ENCODE data around the gene TNFAIP8. TPM values are rescaled to one million over a fixed set of nuclear protein-coding genes. Genes with fewer than 3 reads are reported as not detected.

The TNFAIP8 gene
- total RNA-seq, 4 donors from 2014 or later, result 20.2 to 26.2 (median 22.5) TPM

DNA sequence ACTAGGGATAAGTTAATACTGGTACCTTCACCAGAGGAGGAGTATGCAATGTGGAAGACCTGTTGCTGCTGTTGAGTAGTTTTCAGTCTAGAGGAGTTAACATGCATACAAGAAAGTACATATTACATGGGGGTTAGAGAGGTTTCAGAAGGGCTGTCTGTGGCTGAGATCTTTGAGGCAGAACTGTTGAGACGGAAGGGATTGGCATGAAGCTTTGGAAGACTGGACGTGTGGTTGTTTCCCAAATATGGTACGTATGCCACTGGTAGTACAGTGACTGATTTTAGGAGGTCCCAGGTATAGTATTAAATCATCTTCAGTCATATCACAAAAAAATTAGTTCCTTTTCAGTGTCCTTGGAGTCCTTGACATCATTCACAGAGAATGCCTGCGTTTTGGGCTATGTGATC lies 17.6 kb downstream of the TNFAIP8 start:
- no peaks in the 10 kb centered on the region for H3K36me3 ChIP-seq

DNA sequence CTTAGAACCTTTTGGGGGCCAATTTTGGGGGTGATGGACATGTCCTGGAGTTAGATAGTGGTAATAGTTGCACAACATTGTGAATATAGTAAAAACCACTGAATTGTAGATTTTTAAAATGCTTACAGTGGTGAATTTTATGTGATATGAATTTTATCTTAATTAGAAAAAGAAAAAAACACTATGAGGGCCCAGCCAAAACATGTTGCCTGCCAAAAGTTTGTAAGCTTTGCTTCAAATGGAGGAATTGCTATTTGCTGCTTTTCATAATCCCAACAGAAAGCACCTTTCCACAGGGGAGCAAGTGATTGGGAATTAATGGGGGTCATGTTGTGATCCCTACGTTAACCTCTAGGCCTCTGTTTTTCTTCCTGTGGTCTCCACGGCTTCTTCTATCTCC lies 19.1 kb downstream of the TNFAIP8 start:
- Histone ChIP-seq H3K4me3 (no peak overlapping the region), H3K9me3 (no peaks in the 10 kb centered on the region), H3K4me1 (peaks cover 4 to 65% (median 51%) of the 10 kb centered on the region in 4 donors), H3K27me3 (no peaks in the 10 kb centered on the region), H3K36me3 (no peaks in the 10 kb centered on the region), H3K27ac (replicated peaks in 1 of 4) (peak overlapping the region; percentile 28 to 42 (median 34))
- TF ChIP-seq, protein P1, sequence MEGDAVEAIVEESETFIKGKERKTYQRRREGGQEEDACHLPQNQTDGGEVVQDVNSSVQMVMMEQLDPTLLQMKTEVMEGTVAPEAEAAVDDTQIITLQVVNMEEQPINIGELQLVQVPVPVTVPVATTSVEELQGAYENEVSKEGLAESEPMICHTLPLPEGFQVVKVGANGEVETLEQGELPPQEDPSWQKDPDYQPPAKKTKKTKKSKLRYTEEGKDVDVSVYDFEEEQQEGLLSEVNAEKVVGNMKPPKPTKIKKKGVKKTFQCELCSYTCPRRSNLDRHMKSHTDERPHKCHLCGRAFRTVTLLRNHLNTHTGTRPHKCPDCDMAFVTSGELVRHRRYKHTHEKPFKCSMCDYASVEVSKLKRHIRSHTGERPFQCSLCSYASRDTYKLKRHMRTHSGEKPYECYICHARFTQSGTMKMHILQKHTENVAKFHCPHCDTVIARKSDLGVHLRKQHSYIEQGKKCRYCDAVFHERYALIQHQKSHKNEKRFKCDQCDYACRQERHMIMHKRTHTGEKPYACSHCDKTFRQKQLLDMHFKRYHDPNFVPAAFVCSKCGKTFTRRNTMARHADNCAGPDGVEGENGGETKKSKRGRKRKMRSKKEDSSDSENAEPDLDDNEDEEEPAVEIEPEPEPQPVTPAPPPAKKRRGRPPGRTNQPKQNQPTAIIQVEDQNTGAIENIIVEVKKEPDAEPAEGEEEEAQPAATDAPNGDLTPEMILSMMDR (IDR thresholded peaks at IDR 0.05), result no peak
- no peak for TF ChIP-seq POLR2AphosphoS5 (IDR thresholded peaks at IDR 0.05)
- no peak for TF ChIP-seq POLR2A (IDR thresholded peaks at IDR 0.05; ENCODE audit: low read depth)
- no peak for TF ChIP-seq EP300 (IDR thresholded peaks at IDR 0.05)
- no peak for DNase-seq (ENCODE audit: extremely low spot score)
- 74% methylated on average over 2 of the region's 2 CpGs for WGBS
- intact Hi-C loops (cut with DNase I), result no loop called here

More for the DNA sequence above, 17.6 kb downstream of the TNFAIP8 start:
- no peak for TF ChIP-seq POLR2AphosphoS5 (IDR thresholded peaks at IDR 0.05)
- TF ChIP-seq POLR2A (IDR thresholded peaks at IDR 0.05; ENCODE audit: low read depth), result no peak
- TF ChIP-seq EP300 (IDR thresholded peaks at IDR 0.05), result no peak
- TF ChIP-seq, protein P1 (IDR thresholded peaks at IDR 0.05), result no peak
- DNase-seq (ENCODE audit: extremely low spot score), result no peak
- Histone ChIP-seq H3K27me3 (no peaks in the 10 kb centered on the region), H3K9me3 (no peaks in the 10 kb centered on the region), H3K4me1 (peaks cover 4 to 63% (median 51%) of the 10 kb centered on the region in 4 donors), H3K27ac (replicated peaks in 1 of 4) (peak overlapping the region in 1 of 4 donors; percentile 13), H3K4me3 (no peak overlapping the region)
- intact Hi-C loops (cut with DNase I), result no loop called here
- WGBS, result 81% methylated on average over 4 of the region's 4 CpGs

DNA sequence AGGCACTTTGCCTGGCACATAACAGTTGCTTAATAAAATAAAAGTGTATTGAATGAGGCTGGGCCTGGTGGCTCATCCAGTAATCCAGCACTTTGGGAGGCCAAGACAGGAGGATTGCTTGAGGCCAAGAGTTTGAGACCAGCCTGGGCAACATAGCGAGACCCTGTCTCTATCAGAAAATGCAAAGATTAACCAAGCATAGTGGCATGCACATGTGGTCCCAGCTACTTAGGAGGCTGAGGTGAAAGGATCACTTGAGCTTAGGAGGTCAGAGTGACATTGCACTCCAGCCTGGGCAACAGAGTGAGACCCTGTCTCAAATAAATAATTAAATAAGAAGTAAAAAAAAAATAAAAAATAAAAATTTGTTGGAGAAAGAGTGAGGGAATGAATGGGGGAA lies 21.2 kb downstream of the TNFAIP8 start:
- no peaks in the 10 kb centered on the region for H3K9me3 ChIP-seq
- WGBS, result 94% methylated on average over 1 of the region's 1 CpG
- DNase-seq (ENCODE audit: extremely low spot score), result no peak
- no peak for TF ChIP-seq POLR2AphosphoS5 (IDR thresholded peaks at IDR 0.05)
- TF ChIP-seq POLR2A (IDR thresholded peaks at IDR 0.05; ENCODE audit: low read depth), result no peak
- TF ChIP-seq, protein P1 (IDR thresholded peaks at IDR 0.05), result no peak
- TF ChIP-seq EP300 (IDR thresholded peaks at IDR 0.05), result no peak
- H3K4me3 ChIP-seq, result no peak overlapping the region
- no peak overlapping the region for H3K27ac ChIP-seq (replicated peaks in 1 of 4)
- no peaks in the 10 kb centered on the region for H3K27me3 ChIP-seq
- peaks cover 0 to 54% (median 47%) of the 10 kb centered on the region in 4 donors for H3K4me1 ChIP-seq
- no peaks in the 10 kb centered on the region for H3K36me3 ChIP-seq
- intact Hi-C loops (cut with DNase I), result no loop called here

DNA sequence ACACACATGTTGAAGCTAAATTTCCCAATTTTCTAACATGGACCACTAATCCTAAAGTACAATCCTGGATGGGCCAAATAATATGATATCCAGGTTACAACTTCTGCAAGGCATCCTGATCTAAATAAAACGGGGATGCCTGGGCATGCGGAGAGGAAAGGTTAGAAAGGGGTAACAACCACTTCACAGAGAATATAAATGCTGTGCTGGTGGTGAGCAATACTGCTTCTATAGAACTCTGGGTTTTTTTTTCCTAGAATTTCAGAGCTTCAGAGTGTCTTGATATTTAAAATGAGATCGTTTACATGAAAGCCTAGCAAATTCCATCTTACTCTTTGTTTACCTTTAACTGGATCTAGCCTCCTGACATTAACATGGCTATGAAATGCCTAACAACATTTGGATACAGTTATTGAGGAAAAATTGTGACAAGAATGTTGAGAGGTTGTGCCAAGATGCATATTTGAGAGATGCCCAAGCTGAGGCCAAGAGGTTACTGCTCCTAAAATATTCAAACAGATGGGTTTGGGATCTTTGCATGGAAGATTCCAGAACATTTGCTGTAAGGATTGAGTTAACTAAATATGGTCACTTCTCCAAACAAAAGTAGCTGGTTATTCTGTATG lies 22.4 kb downstream of the TNFAIP8 start:
- no peaks in the 10 kb centered on the region for H3K9me3 ChIP-seq
- H3K27me3 ChIP-seq, result no peaks in the 10 kb centered on the region
- peak overlapping the region; percentile 45 to 57 (median 50) for H3K27ac ChIP-seq (replicated peaks in 1 of 4)
- intact Hi-C loops (cut with DNase I), result no loop called here
- WGBS, result 74% methylated on average over 3 of the region's 3 CpGs
- peaks cover 0 to 62% (median 50%) of the 10 kb centered on the region in 4 donors for H3K4me1 ChIP-seq
- no peaks in the 10 kb centered on the region for H3K36me3 ChIP-seq
- H3K4me3 ChIP-seq, result no peak overlapping the region
- TF ChIP-seq EP300 (IDR thresholded peaks at IDR 0.05), result no peak
- TF ChIP-seq POLR2A (IDR thresholded peaks at IDR 0.05; ENCODE audit: low read depth), result no peak
- TF ChIP-seq, protein P1 (IDR thresholded peaks at IDR 0.05), result no peak
- no peak for TF ChIP-seq POLR2AphosphoS5 (IDR thresholded peaks at IDR 0.05)
- DNase-seq (ENCODE audit: extremely low spot score), result no peak

All from esophagus muscularis mucosa (tissue), 4 donors.